GM18868 (cell line): ENCODE results near the gene CNNM3.

Source experiments
- ATAC-seq: cut with Tn5 transposase; IDR thresholded peaks from one replicate; pipeline ENCODE4 v1.9.1; 2021; ENCODE audit warnings: mild to moderate bottlenecking, moderate library complexity; ENCODE audit not compliant: unreplicated experiment

CNNM3 gene

DNA sequence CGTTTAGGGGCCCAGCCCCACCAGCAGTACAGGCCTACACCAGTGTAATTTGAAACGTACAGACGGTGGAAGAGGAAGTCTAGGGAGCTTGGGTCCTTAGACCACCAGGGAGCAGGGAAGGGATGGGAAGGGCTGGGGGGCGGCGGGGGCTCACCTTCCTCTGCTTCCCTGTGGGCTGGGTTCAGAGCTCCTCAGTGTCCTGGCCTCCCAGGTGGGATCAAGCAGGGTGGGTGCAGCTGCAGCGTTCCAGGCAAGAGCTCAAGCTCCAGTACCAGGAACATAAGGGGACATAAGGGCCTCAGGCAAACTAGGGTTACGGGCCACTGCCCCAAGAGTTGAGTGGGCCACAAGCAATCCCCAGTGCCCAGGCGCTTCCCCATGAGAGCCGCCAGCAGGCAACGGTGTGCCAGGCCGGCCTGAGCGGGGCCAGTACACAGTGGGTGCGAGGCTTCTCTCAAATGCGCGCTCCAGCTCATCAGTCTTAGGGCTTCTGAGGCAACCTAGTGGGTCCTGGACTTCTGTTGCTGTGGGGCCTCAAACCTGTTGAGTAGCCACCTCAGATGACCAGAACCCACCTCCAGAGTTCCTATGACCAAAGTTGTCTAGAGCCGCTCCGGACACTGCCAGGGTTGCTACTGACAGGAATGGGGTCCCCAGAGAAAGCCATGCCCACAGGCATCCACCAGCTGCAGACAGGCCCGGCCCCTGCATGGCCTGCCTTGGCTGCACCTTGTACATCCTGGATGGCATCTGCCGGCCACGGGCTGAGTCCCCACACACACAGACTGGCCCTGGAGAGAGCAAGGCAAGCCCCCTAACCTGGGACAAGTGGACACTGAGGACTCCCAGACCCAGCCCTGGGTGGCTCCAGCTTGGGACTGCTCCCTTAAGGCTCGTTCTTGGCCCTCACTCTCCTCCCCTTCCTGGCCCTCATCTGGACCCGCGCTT lies 22.6 kb downstream of the CNNM3 start:
- ATAC-seq, result no peak

DNA sequence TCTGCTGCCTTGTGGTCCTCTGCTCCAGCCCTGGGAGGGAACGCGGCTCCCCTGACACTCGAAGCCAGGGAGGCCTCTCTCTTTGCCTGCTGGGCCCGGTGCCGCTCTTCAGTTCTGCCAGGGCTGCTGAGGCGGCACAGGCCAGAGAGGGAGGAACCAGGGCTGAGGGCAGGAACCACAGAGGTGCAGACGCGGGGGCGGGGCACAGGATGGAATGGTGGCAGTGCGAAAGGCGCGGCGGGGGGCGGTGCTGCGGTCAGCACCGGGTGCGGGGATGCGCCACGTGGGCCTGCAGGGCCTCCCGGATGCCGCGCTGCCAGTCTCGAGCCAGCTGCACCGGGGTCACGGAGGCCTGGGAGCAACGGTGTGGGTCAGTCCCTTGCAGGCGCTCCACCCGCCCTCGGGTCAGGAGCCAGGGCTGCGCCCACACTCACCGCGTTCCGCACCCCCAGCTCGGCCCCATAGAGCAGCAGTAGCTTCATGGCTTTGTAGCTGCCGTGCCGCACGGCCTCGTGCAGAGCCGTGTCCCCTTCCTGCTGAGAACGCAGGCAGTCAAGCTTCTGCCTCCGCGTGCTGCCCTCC lies 23.3 kb downstream of the CNNM3 start:
- ATAC-seq, result peak; percentile 70

DNA sequence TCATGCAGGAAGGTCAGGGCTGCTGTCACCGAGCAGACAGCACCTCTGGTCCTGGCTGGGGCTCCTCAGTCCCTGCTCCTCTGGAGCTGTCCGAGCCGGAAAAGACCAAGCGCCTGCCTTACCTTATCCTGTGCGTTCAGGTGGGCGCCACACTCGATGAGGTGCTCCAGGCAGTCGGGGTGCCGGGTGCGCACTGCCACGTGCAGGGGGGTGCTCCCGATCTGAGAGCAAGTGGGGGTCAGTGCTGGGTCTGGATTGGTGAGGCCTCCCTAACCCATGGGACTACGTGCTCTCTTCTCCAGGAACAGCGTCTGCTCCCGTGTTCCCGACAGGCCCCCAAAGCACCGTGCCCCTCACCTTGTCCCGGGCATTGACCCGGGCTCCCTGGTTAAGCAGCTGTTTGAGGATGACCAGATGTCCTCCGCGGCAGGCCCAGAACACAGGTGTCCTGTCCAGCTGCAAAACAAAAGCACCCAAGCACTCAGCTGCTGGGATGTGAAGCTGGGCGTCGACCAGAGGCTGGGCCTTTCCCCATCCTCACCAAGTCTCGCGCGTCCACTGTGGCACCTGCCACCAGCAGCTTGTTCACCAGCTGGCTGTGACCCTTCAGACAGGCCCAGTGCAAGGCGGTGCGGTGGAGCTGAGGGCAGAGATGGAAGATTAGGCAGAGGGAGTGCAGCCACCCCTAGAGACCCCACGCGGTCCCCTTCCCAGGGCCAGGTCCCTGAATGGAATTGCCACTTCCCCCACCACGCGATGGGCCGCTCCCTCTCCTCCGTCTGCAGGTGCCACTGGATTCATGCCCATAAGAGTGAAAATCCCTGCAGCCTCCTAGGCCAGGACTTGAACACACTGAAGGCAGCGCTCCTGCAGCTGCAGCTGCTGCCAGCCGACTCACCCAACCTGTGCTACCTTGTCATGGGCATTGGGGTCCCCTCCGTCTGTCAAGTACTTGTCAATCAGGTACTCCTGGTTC lies 24.1 kb downstream of the CNNM3 start:
- no peak for ATAC-seq

DNA sequence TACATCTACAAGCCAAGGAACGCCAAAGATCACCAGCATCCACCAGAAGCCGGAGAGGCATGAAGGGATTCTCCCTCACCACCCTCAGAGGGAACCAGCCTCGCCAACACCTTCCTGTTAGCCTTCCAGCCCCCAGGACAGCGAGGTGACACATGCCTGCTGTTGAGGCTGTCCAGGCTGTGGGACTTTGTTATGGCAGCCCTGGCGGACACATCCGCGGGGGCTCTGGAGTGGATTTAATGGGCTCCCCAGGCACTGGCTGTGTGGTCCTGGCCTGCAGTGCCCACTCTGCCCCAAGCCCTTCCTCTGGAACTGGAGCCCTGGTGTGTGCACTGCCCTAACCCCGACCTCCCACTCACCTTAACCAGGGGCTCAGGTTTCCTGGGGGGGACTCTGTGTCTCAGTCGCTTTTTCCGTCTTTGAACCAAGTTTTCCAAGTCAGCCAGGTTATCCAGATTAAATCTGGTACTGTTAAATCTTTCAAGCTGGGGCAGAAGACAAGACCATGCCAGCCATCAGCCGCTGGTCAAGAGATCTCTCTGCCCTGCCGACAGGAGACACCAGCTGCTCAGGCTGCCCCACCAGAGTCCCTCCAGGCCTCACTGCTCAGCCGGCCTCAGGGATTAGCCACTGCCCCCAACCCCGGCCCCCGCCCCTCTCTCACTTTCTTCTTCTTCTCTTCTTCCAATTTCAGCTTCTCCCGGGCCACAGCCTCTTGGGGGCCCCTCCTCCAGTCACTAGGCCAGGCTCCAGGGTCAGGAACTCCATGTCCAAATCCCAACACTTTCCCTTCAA lies 25.8 kb downstream of the CNNM3 start:
- no peak for ATAC-seq

DNA sequence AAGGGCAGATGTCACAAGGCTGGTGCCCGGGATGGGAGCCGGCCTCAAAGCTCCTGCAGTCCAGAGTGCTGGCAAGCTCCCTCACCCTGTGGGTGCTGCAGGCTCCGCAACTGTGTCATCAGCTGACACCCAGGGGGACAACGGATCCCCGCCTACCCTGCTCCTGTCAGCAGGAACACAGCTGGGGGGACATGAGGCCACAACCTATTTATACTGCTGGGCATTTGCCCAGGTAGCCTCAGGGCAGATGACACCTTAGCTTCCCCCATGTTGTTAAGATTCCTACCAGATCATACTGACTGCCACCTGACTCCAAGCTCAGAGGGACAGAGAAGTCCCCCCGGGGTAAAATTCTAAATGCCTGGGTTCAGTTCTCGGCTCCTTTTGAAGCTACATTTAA lies 26.5 kb downstream of the CNNM3 start:
- no peak for ATAC-seq

DNA sequence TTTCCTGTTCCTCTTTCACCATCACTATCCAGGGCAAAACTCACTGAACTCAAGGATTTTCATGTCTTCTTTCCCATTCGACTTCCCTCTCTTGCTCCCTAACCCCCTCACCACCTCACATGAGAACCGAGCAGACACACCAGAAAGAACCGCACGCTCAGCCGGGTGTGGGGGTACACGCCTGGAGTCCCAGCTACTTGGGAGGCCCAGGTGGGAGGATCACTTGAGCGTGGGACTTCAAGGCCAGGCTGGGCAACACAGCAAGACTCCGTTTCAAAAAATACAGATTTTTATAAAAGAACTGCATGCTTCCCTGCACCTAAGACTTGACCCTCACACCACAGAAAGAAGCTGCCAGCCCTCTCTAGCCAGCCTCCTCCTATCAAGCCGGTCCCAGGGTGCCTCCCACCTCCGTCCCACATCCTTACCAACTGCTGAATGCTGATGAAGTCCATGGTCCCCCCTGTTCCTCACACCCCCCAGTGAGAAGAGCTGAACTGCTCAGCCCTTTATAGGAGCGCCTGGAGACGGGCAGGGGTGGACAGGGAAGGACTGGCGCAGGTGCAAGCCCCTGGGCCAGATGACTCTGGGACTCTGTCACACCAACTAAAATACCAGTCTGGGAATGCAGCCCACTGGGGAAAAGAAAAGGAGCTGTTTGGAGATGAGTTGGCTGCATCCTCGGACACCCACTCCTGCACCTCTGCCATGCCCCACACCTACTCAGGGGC lies 27.6 kb downstream of the CNNM3 start, which contains the start of gene ANKRD23:
Gene ANKRD23 (minus strand): TSS at position 484 of the 731 bp plus-strand sequence. CDS start 29 bp downstream, at position 455.
- ATAC-seq, result no peak

DNA sequence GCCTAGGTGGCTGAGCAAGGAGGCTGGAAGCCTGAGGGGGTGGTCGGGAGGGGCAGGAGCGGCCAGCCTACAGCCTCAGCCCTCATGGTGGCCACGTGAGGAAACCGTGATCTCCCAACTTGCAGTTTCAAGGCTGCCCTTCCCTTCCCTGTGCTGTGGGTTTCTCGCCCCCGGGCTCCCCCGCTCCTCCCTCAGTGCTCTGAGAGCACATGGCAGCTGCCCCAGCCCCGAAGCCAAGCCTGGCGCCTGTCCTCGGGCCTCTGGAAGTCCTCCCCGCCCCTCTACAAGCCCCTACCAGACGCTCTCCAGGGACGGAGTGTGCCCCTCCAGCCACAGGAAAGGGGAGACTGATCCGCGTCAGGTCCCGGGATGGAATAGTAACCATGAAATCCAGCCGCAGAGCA lies 28.3 kb downstream of the CNNM3 start:
- ATAC-seq, result no peak

DNA sequence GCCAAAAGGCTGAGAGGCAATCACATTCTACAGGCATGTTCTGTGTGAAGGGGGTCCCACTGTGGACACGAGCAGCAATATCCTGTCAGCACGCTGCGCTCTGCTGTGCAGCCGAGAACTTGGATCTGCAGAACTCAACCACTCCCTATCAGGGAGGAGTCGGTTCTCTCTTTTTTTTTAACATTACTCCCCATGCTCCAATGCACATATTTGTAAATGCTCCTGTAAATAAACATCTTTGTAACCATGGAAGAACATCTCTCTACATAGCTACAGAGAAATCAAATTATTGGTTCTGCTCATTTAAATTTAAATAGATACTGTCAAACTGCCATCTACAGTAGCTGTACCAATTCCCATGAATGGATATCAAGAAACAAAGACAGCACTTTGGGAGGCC lies 30.8 kb downstream of the CNNM3 start:
- no peak for ATAC-seq

DNA sequence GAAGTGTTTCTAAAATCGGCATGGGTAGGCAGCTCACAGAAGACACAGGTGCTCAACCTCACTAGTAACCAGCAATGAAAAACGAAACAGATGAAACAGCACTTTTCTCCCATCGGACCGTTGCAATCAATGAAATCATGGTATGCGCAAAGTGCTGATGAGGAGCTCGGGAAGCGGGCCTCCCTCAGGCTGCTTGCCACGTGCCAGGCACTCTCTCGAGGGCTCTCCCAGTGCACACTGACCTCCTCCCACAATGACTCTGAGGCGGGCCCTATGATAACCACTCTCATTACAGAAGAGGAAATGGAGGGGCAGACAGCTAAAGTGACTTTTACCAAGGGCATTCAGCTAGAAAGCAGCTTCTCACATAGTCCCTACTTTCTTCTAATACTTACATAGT lies 31.5 kb downstream of the CNNM3 start:
- no peak for ATAC-seq

DNA sequence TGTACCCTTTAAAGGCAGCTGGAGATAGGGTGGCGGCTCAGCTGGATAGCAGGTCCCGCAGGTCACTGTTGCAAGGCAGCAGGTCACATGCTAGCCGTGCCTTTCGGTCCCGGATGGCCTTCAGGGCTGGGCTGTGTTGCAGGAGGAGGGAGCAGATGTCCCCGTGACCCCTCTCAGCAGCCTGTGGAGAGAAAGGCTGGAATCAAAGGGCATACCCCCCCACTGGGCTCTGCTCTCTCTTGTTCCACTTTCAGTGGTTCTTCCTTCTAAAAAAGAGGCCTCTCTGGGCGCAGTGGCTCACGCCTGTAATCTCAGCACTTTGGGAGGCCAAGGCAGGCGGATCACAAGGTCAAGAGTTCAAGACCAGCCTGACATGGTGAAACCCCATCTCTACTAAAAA lies 32.2 kb downstream of the CNNM3 start:
- no peak for ATAC-seq

DNA sequence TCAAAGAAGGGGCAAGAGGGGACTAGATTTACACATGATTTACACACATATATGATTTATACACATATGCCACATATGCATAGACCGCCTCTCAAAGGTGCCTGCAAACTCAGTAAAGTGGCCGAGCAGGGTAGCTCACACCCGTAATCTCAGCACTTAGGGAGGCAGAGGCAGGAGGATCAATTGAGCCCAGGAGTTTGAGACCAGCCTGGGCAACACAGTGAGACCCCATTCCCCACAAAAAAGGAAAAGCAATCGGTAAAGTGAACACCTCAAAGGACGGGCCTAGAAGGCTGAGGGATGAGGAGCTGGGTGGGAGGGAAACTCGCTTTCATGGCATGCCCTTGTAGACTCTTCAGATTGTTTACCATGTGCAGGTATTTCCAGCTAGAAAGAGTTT lies 36.6 kb downstream of the CNNM3 start:
- no peak for ATAC-seq

DNA sequence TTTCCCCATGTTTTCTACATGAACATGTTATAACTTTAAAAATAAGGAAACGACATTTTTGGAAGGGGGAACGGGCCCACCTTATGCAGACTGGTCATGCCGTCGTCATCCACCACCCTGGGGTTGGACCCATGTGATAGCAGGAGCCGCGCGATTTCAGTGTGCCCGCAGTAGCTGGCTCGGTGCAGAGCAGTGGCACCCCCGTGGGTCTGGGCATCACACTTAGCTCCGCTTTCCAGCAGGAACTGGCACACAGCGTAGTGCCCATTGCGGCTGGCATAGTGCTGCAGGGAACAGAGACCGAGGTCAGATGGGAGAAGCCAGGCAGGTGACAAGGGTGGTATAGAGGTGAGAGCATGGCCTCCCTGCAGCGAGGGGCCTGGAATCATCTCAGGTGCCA lies 37.3 kb downstream of the CNNM3 start:
- no peak for ATAC-seq

DNA sequence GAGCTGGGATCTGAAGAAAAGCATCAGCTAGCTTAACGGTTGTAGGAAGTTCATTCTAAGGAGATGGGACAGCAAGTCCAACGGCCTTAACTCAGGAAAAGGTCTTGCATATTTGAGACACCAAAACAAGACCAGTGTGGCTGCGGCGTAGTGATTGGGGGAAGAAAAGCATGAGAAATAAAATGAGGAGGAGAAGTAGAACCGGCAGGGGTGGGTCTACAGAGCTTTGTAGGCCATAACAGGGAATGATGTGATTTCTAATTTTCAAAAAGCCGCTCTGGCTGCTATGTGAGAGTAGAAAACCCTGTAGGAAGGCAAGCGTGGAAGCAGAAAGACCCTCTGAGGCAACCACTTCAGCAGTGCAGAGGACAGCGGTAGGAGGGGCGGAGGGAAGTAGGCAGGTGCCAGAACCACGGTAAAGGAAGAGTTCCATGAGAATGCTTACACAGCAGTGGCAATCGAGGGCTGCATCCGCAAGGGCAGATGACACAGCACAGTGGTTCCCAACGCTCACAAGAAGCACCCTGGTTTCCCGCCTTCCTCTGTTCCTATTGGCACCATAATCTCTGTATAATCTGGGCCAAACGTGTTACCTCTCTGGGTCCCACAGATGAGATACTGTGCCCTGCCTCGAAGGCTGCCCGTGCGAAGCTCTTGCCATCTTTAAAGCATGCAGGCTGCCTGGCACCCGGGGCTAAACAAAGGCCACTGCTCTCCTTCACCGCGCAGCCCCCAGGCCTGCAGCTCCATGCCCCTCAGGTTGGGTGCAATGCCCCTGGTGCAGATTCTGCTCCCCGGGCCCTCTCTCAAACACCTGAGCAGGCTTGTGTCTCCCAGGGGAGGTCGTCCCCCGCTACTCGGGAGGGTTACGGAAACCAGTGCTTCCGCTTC lies 41.0 kb downstream of the CNNM3 start:
- ATAC-seq, result peak; percentile 13

DNA sequence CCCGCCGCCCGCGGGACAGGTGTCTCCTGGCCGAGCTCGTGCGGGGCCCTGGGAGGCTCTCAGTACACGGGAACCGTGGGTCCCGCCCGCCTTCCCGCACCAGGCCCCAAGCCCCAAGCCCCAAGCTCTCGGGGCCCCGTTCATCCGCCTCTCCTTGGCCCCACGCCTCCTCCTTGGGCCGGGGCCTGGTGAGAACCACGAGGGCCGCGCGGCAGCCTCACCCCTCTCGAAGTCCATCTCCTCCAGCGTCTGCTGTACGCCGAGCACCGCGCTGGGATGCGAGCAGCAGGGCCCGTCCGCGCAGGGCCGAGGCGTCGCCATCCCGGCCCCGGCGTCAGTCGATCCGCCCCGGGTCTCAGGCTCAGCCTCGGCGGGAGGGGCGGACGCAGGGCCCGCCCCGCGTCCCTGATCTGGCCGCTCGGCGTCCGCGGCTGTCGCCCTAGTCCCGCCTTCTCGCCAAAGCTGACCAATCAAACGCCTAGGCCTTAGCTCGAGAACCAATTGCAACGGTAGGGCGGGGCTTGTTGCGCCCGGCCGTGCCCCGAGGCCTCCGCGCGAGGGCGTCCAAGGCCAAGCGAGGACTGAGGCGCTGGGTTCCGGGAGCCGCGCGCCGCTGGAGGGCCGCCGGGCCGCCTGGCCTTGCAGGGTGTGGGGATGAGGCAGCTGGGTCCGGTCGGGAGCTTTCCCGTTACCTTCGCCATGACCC lies 41.8 kb downstream of the CNNM3 start, which contains the start of gene ANKRD39:
Gene ANKRD39 (minus strand): TSS at position 350 of the 706 bp plus-strand sequence. CDS start 29 bp downstream, at position 321.
- ATAC-seq, result peak; percentile 89

DNA sequence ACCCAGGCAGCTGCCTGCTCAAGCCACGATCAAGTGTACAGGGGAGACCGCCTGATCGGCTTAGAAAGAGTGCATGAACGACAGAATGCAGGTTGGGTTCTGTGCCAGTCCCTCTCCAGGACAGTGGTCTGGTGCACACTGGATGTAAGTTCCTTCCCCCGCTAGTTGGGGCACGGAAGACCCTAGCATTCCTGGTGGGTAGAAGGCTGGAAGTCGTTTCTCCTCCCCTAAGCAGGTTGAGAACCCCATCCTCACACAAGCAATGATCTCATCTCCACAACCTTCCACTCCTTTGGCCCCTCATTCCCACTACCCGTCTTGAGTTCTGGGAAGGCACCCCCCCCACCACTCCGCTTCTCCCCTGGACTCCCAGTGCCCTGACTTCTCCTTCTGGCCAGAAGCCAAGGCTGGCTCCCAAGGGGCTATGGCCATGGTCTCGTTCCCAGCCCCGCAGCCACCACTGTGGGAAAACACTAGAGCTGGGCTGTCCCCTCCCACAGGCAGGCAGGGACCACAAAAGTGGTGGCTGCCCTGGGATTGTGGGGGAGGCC lies 43.1 kb downstream of the CNNM3 start:
- no peak for ATAC-seq

DNA sequence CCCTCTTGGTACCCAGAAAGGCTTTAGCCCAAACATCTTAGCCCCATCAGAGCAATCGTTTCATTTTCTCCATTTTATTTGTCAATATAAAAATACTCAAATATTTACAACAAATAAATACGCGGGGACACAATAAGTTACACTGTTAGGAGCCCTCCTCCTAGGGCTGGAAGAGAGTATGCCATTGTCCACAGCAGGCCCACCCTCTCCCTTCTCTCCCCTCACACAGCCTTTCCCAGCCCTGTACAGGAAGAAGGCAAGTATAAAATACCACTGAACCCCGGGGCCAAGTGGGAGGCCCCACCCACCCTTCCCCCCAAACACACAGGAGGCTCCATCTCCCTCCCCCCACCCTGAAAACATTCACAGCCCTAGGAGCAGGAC lies 43.6 kb downstream of the CNNM3 start:
- no peak for ATAC-seq
